GM19468 (cell line): ENCODE measurements around the gene DENND1A.
"Not testable (repeated sequence)": the region's sequence is repeated elsewhere in the genome, so short reads cannot be mapped to it uniquely, and the experiment has no call there.

Experiments used
- ATAC-seq: cut with Tn5 transposase; IDR thresholded peaks from one replicate; pipeline ENCODE4 v1.9.1; 2021; ENCODE audit warnings: mild to moderate bottlenecking, moderate library complexity, moderate number of reproducible peaks; ENCODE audit not compliant: unreplicated experiment; ENCODE audit errors: extremely low read depth

Gene DENND1A

GRCh38 chr9:123825342-123826060 lies 104.4 kb downstream of the DENND1A start:
- no peak for ATAC-seq

GRCh38 chr9:123823194-123823947 lies 106.6 kb downstream of the DENND1A start:
- ATAC-seq, result no peak

DNA sequence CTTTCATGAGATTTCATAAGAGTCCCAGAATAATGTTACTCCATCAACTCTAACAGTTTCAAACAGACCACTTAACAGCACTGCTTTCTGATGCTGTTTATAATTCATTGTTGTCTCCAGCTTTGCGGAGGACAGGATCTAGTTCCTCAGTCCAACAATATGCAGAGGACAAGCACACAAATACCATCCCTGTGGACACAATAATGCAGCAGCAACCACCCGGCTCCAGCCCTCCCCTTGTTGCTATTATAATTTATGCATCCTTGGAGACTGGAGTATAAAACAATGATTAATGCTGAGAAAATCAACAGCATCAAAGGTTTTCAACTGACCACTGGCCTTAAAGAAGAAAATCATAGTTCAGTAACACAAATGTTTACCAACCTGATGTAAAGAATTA lies 108.3 kb downstream of the DENND1A start:
- no peak for ATAC-seq

- ATAC-seq, result no peak
Observed at GRCh38 chr9:123820139-123820538, 109.8 kb downstream of the DENND1A start.

DNA sequence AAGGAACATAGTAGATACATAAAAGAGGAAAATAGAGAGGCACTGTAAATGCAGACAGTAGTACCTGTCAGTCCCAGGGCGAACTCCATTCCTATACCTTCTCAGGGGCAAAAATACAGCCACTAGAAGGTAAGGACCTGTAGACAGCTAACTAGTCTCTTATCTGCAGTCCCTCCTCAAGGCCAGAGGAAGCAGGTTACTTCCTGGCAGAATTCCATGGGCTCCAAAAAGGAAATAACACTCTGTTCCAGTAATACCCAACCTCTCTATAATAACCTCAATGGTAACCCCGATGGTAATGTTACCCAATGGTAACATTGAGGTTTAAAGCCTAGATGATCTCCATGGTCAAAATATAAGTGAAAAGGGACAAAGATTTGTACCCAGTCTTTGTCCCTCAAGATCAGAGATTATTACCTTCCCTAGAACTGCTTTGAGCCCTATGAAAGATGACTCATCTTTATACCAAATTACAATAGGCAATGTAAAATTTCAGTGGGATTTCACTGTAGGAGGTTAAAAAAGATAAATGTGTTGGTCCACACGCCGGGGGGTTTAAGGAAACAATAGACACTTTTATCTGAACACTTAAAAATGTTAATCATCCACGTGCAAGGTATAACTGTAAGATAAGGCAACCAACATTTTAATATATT lies 113.0 kb downstream of the DENND1A start:
- ATAC-seq, result no peak

GRCh38 chr9:123815856-123816255 lies 114.1 kb downstream of the DENND1A start:
- ATAC-seq, result not testable (repeated sequence)

DNA sequence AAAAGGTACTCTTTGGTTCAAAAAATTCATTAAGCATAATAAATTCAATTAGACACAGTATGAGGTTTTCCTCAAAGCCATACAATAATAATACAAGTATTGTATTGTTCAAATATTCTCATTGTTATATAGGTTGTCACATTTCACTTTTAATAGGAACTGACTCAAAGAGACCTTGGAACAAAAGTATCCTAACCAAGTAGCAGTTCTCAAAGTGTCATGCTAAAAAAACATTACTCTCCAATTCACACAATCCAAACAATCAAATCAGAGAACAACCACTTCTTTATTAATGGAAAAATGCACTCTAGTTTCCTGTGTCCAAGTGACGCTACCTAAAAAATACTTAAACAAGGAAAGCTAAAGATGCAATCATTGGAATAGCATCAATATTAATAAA lies 115.4 kb downstream of the DENND1A start:
- no peak for ATAC-seq

DNA sequence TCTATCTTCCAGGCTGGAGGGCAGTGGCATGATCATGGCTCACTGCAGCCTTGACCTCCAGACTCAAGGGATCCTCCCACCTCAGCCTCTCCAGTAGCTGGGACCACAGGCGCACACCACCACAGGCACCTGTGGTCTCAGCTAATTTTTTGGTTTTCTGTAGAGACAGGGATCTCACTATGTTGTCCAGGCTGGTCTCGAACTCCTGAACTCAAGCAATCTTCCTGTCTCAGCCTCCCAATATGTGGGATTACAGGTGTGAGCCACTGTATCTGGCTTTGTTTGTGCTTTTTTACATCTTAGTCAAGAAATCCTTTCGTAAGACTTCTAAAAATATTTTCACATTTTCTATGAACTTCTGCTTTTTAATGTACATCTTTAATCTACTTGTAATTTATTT lies 116.9 kb downstream of the DENND1A start:
- no peak for ATAC-seq

DNA sequence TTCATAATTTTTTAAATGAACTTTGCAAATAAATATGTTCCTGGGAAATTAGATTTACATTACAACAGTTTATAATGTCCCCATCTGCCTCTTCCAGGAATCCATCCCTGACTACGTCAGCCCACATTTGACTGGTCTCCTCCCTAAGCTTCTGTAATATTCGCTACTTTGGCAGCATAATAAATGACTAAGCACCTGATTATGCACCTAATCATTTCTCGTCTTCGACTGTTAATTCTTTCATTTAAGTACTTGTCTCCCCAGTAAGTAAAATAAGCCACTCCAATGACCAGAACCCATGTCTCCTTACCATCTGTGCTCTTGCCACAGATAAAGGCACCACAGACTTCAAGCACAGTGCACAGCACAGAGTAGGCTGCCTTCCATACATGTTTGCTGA lies 122.7 kb downstream of the DENND1A start:
- no peak for ATAC-seq

DNA sequence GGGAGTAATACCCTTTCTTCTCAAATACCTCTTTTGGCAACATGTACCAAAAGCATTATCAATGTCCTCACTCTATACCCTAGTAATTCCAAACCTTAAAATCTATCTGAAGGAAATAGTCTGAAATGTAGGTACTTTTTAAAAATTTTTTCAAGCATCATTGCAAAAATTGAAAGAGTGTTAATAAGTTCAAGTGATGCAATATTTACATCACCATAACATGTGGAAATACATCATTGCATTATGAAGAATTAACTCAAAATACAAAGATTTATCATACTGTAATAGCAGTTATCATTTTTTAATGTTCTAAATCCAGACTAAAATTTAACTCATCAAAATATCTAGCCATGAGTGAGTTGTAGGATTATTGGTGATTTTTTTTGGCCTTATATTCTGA lies 123.1 kb downstream of the DENND1A start:
- ATAC-seq, result no peak

DNA sequence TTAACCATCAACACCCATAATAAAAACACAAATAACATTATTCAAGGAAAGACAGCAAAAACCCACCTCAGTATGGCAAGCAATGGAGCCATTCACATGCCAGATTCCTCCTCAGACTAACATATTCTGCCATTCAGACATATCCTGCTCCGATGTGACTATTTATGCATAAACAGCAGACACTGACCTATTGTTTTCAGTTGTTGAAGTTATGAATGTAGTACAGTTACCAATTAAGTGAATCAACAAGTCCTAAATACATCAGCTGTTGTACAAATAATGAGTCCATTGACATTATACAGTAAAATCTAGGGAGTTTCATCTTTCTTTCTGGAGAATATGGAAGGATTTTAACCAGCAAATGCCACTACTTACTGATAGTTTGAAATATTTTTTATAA lies 131.7 kb downstream of the DENND1A start:
- ATAC-seq, result no peak

DNA sequence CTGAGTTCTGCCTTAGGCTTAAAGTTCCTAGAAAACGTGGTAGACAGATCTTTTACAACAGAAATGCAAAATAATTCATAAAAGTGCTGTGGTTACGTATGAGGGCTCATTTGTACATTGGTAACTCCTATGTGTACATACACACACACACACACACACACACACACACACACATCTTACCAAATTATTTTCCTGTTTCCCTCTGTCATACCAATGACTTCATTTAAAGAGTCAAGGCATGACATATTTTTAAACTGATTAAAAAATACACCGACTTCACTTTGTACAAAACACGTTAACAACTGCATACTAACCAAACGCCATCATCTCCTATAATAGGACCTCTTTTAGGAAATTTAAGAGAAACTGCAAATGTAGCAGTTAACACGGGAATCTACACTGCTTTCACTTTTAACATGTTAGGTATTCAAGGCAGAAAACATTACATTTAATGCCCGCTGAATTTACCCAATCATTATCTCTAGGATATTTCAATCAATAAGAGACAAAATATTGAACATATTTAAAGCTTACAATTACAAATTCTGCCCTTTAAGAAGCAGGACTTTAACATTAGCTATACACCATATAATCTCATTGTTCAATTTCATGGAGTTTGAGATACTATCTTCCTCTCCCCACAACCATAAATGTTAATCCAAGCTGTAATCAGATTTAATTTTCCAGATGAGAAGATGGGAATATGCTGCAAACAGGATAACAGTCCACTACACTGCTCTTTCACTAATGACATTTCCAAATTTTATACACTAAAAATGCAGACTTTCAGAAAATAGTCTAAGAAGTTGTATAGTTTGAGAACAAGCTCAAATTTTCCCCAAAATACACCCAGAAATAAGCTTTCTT lies 133.1 kb downstream of the DENND1A start:
- ATAC-seq, result no peak

DNA sequence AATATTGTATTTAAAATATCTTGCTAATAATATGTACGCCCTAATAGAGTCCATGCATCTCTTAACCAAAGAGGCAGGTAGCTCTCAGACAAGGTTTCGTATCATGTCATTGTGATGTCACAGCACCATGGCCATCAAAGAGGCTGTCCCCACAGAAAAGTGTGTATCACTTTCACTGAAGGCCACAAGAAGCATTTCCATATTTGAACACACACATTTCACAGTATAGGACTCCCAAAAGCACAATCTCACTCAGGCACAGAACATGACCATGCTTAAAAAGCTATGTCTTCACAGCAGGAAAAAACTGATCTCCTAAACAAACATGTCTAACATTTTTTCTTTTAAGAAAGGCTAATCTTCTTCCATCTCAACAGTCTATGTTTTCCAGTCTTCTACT lies 133.8 kb downstream of the DENND1A start:
- ATAC-seq, result no peak

DNA sequence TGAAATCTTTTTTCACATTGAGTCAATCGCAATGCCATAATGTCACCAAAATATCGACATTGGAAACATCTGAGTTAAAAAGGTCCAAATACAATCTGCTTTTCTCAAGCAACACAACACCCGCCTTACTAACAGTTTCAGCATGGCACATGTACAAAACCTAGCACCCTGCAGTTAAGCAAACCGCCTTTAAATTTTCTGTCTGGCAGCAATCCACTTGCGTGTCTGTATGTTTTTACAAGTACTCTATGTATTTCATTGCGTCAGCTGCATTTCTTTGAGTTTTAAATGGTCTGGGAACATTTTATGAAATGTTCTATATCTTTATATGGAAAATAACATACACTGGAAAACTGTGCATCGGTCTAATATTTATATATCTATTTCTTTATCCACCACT lies 134.6 kb downstream of the DENND1A start:
- no peak for ATAC-seq

- no peak for ATAC-seq
Observed at GRCh38 chr9:123792501-123792900, 137.4 kb downstream of the DENND1A start.

DNA sequence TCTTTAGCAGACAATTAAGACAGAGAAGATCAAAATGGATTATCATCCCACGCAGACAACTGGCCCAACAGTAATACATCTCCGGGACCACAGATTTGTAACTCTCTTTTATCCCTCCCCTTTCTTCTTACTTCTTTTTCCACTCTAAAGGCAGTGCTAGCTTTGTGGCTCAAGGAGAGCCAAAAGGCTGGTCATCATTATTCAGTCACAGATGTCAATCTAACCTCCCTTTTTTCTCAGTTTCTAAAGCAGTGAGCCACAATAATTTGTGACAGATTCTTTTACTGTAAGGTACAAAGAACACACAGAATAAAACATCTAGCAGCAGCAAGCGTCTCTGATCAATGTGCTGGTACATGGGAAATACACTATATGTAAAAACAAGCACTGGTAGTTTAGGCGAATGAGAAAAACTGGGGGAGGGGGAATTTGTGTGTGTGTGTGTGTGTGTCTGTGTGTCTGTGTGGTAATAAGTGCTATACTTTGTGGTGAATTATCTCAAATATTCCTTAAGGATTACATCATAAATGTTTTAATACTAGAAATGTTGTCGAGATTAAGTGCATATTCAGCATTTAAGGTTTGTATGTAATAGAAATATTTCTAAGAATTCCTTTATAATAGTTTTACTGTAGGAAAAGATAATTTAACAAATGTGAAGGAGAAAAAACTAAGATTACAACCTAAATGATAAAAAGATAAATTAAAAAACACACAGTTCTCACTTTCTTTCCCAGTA lies 140.2 kb downstream of the DENND1A start:
- ATAC-seq, result no peak

GRCh38 chr9:123787416-123787815 lies 142.5 kb downstream of the DENND1A start:
- no peak for ATAC-seq

GRCh38 chr9:123784518-123784917 lies 145.4 kb downstream of the DENND1A start:
- no peak for ATAC-seq

DNA sequence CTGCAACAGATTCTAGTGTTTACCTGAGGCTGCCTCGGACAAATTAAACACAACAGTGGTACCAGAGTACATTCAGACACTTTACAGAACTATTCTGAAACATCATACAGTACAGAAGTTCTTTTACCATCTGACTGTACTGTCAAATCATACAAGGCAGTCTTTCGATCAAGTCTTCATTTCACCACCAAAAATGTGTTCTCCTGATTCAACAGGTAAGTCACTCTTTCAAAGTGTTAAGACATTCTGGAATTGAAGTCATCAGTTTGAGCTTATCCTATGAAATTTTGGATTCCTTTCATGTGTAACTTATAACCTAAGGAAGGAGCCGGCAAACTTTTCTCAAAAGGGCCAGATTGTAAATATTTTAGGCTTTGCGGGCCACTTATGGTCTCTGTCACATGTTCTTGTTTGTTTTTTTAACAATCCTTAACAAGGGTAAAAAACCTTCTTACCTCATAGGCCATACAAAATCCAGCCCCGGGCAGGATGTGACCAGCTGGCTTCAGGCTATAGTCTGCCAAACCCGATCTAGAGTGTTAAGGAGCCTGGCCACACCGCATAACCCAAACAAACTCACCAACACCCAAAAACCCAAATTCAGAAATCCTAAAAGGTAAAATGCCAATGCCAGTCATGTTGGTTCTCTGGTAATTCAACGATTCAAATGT lies 151.6 kb downstream of the DENND1A start:
- ATAC-seq, result no peak
